Activated CD8-positive, alpha-beta memory T cell treated with anti-CD3 and anti-CD28 coated beads, Interleukin-2, amount 10 ng/mL, durations not matched to agents 7 days and 5 days (primary cell): ENCODE results near the gene CLASP2. TPM values are rescaled to one million over a fixed set of nuclear protein-coding genes. Genes with fewer than 3 reads are reported as not detected.
A peak's percentile ranks its signal among the peaks of the same experiment; 100 is the strongest.

Source experiments
- ATAC-seq: fragments of 150-1000 bp; cut with Tn5 transposase; one replicate; pipeline ENCODE4 v1.10.0; 2021; ENCODE audit warnings: moderate library complexity
- CTCF ChIA-PET: fragments of 350-600 bp; sonication (Branson Sonifier 250); formaldehyde crosslinking; loops from one replicate; lab custom pipeline; 2021; ENCODE audit warnings: antibody characterized with exemption; lab: Charles Lee
- DNase-seq: peaks from one replicate; pipeline ENCODE4 v3.0.0-alpha.2; 2020
- H3K27ac Mint-ChIP-seq: one replicate; pipeline ENCODE4 v1.8.0; 2021; ENCODE audit warnings: mild to moderate bottlenecking, mixed read lengths
- H3K27me3 Mint-ChIP-seq: one replicate; pipeline ENCODE4 v1.8.0; 2021; ENCODE audit warnings: mixed read lengths
- H3K36me3 Mint-ChIP-seq: one replicate; pipeline ENCODE4 v1.8.0; 2021; ENCODE audit warnings: mild to moderate bottlenecking, mixed read lengths
- H3K4me1 Mint-ChIP-seq: one replicate; pipeline ENCODE4 v1.8.0; 2021; ENCODE audit warnings: mixed read lengths
- H3K4me3 Mint-ChIP-seq: one replicate; pipeline ENCODE4 v1.8.0; 2021; ENCODE audit warnings: mild to moderate bottlenecking, moderate library complexity, mixed read lengths
- H3K9me3 Mint-ChIP-seq: one replicate; pipeline ENCODE4 v1.8.0; 2022; ENCODE audit warnings: low read depth, mixed read lengths
- total RNA-seq, 2 experiments: library from RNA; stranded (reverse); gene quantifications; one replicate each; pipeline ENCODE4 v1.2.3, GENCODE V29; 2021

The CLASP2 gene
- total RNA-seq, 2 experiments from 2014 or later = 47.7 to 55.1 TPM

- CTCF ChIA-PET = interaction anchor here (1.0 kb wide), 1 partner anchor 9 kb away, joined by 3 read pairs; no protein-coding TSS in a partner anchor
Observed at GRCh38 chr3:33646406-33646805, 71.6 kb downstream of the CLASP2 start.

GRCh38 chr3:33645060-33645647 lies 72.9 kb downstream of the CLASP2 start:
- Mint-ChIP-seq H3K36me3 (peaks cover 2% of the 10 kb centered on the region), H3K27ac (no peak overlapping the region), H3K4me3 (peak overlapping the region; percentile 66), H3K9me3 (no peaks in the 10 kb centered on the region), H3K27me3 (no peaks in the 10 kb centered on the region), H3K4me1 (peaks cover 19% of the 10 kb centered on the region)
- ATAC-seq = peak; percentile 88
- DNase-seq = peak; percentile 63
- CTCF ChIA-PET = interaction anchor here (0.7 to 1.2 kb wide), 5 partner anchors 9 to 514 kb away, joined by 3 to 5 read pairs (median 3); partner anchors contain the start of genes CLASP2 and PDCD6IP

More at GRCh38 chr3:33646406-33646805, 71.6 kb downstream of the CLASP2 start:
- peaks cover 2% of the 10 kb centered on the region for H3K36me3 Mint-ChIP-seq
- no peak overlapping the region for H3K4me3 Mint-ChIP-seq
- H3K27me3 Mint-ChIP-seq = no peaks in the 10 kb centered on the region
- DNase-seq (no peak), ATAC-seq (no peak)
- H3K9me3 Mint-ChIP-seq = no peaks in the 10 kb centered on the region
- H3K4me1 Mint-ChIP-seq = peaks cover 16% of the 10 kb centered on the region
- H3K27ac Mint-ChIP-seq = no peak overlapping the region

- CTCF ChIA-PET = interaction anchor here (0.9 to 1.2 kb wide), 3 partner anchors 10 to 513 kb away, joined by 3 to 5 read pairs (median 3); partner anchors contain the start of gene PDCD6IP
- peaks cover 22% of the 10 kb centered on the region for H3K4me1 Mint-ChIP-seq
- H3K36me3 Mint-ChIP-seq = peaks cover 3% of the 10 kb centered on the region
- H3K27ac Mint-ChIP-seq = no peak overlapping the region
- DNase-seq (no peak), ATAC-seq (no peak)
- no peaks in the 10 kb centered on the region for H3K27me3 Mint-ChIP-seq
- no peak overlapping the region for H3K4me3 Mint-ChIP-seq
- H3K9me3 Mint-ChIP-seq = no peaks in the 10 kb centered on the region
Observed at GRCh38 chr3:33644582-33644981, 73.5 kb downstream of the CLASP2 start.

- ATAC-seq (no peak), DNase-seq (no peak)
- Mint-ChIP-seq H3K27ac (no peak overlapping the region), H3K36me3 (peaks cover 3% of the 10 kb centered on the region), H3K4me3 (no peak overlapping the region), H3K27me3 (no peaks in the 10 kb centered on the region), H3K9me3 (no peaks in the 10 kb centered on the region), H3K4me1 (peaks cover 17% of the 10 kb centered on the region)
- CTCF ChIA-PET = interaction anchor here (1.3 kb wide), 1 partner anchor 143 kb away, joined by 3 read pairs; no protein-coding TSS in a partner anchor
Observed at GRCh38 chr3:33642806-33643205, 75.2 kb downstream of the CLASP2 start.

GRCh38 chr3:33639889-33640288 lies 78.2 kb downstream of the CLASP2 start:
- no peaks in the 10 kb centered on the region for H3K27me3 Mint-ChIP-seq
- no peaks in the 10 kb centered on the region for H3K9me3 Mint-ChIP-seq
- peaks cover 2% of the 10 kb centered on the region for H3K36me3 Mint-ChIP-seq
- no peak overlapping the region for H3K4me3 Mint-ChIP-seq
- ATAC-seq = no peak
- no peak overlapping the region for H3K27ac Mint-ChIP-seq
- CTCF ChIA-PET = interaction anchor here (1.1 kb wide), 1 partner anchor 147 kb away, joined by 4 read pairs; no protein-coding TSS in a partner anchor
- DNase-seq = no peak
- peaks cover 8% of the 10 kb centered on the region for H3K4me1 Mint-ChIP-seq

- DNase-seq = no peak
- Mint-ChIP-seq H3K9me3 (no peaks in the 10 kb centered on the region), H3K27ac (no peak overlapping the region), H3K36me3 (peaks cover 2% of the 10 kb centered on the region), H3K4me3 (no peak overlapping the region), H3K27me3 (no peaks in the 10 kb centered on the region), H3K4me1 (peaks cover 6% of the 10 kb centered on the region)
- ATAC-seq = no peak
- CTCF ChIA-PET = interaction anchor here (0.7 to 1.7 kb wide), 10 partner anchors 9 to 154 kb away, joined by 3 to 13 read pairs (median 3); no protein-coding TSS in a partner anchor
Observed at GRCh38 chr3:33637482-33637881, 80.6 kb downstream of the CLASP2 start.

- H3K4me1 Mint-ChIP-seq = peaks cover 6% of the 10 kb centered on the region
- DNase-seq = no peak
- H3K9me3 Mint-ChIP-seq = no peaks in the 10 kb centered on the region
Observed at GRCh38 chr3:33636125-33636850, 81.8 kb downstream of the CLASP2 start.

GRCh38 chr3:33634262-33634661 lies 83.8 kb downstream of the CLASP2 start:
- Mint-ChIP-seq H3K27me3 (no peaks in the 10 kb centered on the region), H3K4me1 (no peaks in the 10 kb centered on the region), H3K4me3 (no peak overlapping the region), H3K27ac (no peak overlapping the region), H3K9me3 (no peaks in the 10 kb centered on the region), H3K36me3 (no peaks in the 10 kb centered on the region)
- no peak for ATAC-seq
- no peak for DNase-seq
- CTCF ChIA-PET = interaction anchor here (1.1 kb wide), 1 partner anchor 153 kb away, joined by 5 read pairs; no protein-coding TSS in a partner anchor

More at GRCh38 chr3:33636125-33636850, 81.8 kb downstream of the CLASP2 start:
- no peak overlapping the region for H3K4me3 Mint-ChIP-seq
- no peaks in the 10 kb centered on the region for H3K27me3 Mint-ChIP-seq
- CTCF ChIA-PET = interaction anchor here (0.8 to 1.7 kb wide), 9 partner anchors 10 to 155 kb away, joined by 3 to 13 read pairs (median 3); no protein-coding TSS in a partner anchor
- H3K36me3 Mint-ChIP-seq = peaks cover 2% of the 10 kb centered on the region
- ATAC-seq = no peak
- no peak overlapping the region for H3K27ac Mint-ChIP-seq

GRCh38 chr3:33629219-33629618 lies 88.8 kb downstream of the CLASP2 start:
- Mint-ChIP-seq H3K27me3 (no peaks in the 10 kb centered on the region), H3K9me3 (no peaks in the 10 kb centered on the region), H3K4me3 (no peak overlapping the region), H3K27ac (no peak overlapping the region), H3K4me1 (no peaks in the 10 kb centered on the region), H3K36me3 (peaks cover 3% of the 10 kb centered on the region)
- DNase-seq (no peak), ATAC-seq (no peak)
- CTCF ChIA-PET = no interaction called here

- Mint-ChIP-seq H3K4me1 (no peaks in the 10 kb centered on the region), H3K4me3 (no peak overlapping the region), H3K36me3 (peaks cover 11% of the 10 kb centered on the region), H3K9me3 (no peaks in the 10 kb centered on the region), H3K27ac (no peak overlapping the region), H3K27me3 (no peaks in the 10 kb centered on the region)
- CTCF ChIA-PET = no interaction called here
- no peak for DNase-seq
- ATAC-seq = no peak
Observed at GRCh38 chr3:33624756-33625155, 93.3 kb downstream of the CLASP2 start.

- CTCF ChIA-PET = interaction anchor here (1.4 kb wide), 1 partner anchor 240 kb away, joined by 3 read pairs; no protein-coding TSS in a partner anchor
- Mint-ChIP-seq H3K27ac (no peak overlapping the region), H3K4me3 (no peak overlapping the region), H3K9me3 (no peaks in the 10 kb centered on the region), H3K36me3 (peaks cover 22% of the 10 kb centered on the region), H3K4me1 (peaks cover 1% of the 10 kb centered on the region), H3K27me3 (no peaks in the 10 kb centered on the region)
- ATAC-seq = no peak
- no peak for DNase-seq
Observed at GRCh38 chr3:33613041-33613440, 105.0 kb downstream of the CLASP2 start.

GRCh38 chr3:33612607-33613006 lies 105.4 kb downstream of the CLASP2 start:
- no peak overlapping the region for H3K4me3 Mint-ChIP-seq
- ATAC-seq = no peak
- H3K36me3 Mint-ChIP-seq = peaks cover 23% of the 10 kb centered on the region
- CTCF ChIA-PET = interaction anchor here (1.4 kb wide), 1 partner anchor 240 kb away, joined by 3 read pairs; no protein-coding TSS in a partner anchor
- peak overlapping the region; percentile 24 for H3K27ac Mint-ChIP-seq
- no peak for DNase-seq
- no peaks in the 10 kb centered on the region for H3K27me3 Mint-ChIP-seq
- peaks cover 1% of the 10 kb centered on the region for H3K4me1 Mint-ChIP-seq
- H3K9me3 Mint-ChIP-seq = no peaks in the 10 kb centered on the region

GRCh38 chr3:33602829-33603228 lies 115.2 kb downstream of the CLASP2 start:
- CTCF ChIA-PET = no interaction called here
- DNase-seq (no peak), ATAC-seq (no peak)
- Mint-ChIP-seq H3K36me3 (peaks cover 44% of the 10 kb centered on the region), H3K27ac (no peak overlapping the region), H3K4me1 (no peaks in the 10 kb centered on the region), H3K9me3 (no peaks in the 10 kb centered on the region), H3K4me3 (no peak overlapping the region), H3K27me3 (no peaks in the 10 kb centered on the region)
